CD4-positive, alpha-beta memory T cell (primary cell): ENCODE results near the gene RC3H1. TPM values are rescaled to one million over a fixed set of nuclear protein-coding genes. Genes with fewer than 3 reads are reported as not detected.
A peak's percentile ranks its signal among the peaks of the same experiment; 100 is the strongest.
"Not testable (repeated sequence)": the region's sequence is repeated elsewhere in the genome, so short reads cannot be mapped to it uniquely, and the experiment has no call there.

Experiments used
- CTCF ChIA-PET: fragments of 350-600 bp; sonication (Branson Sonifier 250); formaldehyde crosslinking; loops from one replicate; lab custom pipeline; 2021; ENCODE audit warnings: inconsistent platforms; ENCODE audit not compliant: partially characterized antibody; lab: Charles Lee
- POLR2A ChIA-PET: fragments of 350-600 bp; sonication (Branson Sonifier 250); formaldehyde crosslinking; loops from one replicate; lab custom pipeline; 2021; ENCODE audit not compliant: partially characterized antibody; lab: Charles Lee
- DNase-seq, 5 donors: peaks; one replicate each; pipeline versions ENCODE4 v3.0.0 to v3.0.0-alpha.2; 2020 to 2022; ENCODE audit warnings: mixed read lengths in 1 of 5
- H3K27ac ChIP-seq: one replicate; pipeline ENCODE4 v1.7.0; 2013; ENCODE audit warnings: low read depth, low read length
- H3K27me3 ChIP-seq: 2 replicates; pipeline ENCODE4 v1.7.0; 2013; ENCODE audit warnings: mild to moderate bottlenecking, low read length, moderate library complexity; ENCODE audit not compliant: insufficient read depth
- H3K36me3 ChIP-seq: 2 replicates; pipeline ENCODE4 v1.7.0; 2013; ENCODE audit warnings: mild to moderate bottlenecking, low read length, moderate library complexity; ENCODE audit not compliant: insufficient read depth
- H3K4me1 ChIP-seq: 2 replicates; pipeline ENCODE4 v1.7.0; 2013; ENCODE audit warnings: mild to moderate bottlenecking, low read length, moderate library complexity; ENCODE audit not compliant: insufficient read depth
- H3K4me3 ChIP-seq, 2 donors: one replicate each; pipeline ENCODE4 v1.7.0; 2013; ENCODE audit warnings: low read length in 2 of 2, mild to moderate bottlenecking in 1 of 2
- H3K9me3 ChIP-seq, 2 donors: one replicate each; pipeline ENCODE4 v1.7.0; 2013; ENCODE audit warnings: low read length in 2 of 2, control low read depth in 1 of 2; ENCODE audit not compliant: control insufficient read depth in 1 of 2
- H3K27ac Mint-ChIP-seq, 7 donors: one replicate each; pipeline ENCODE4 v1.8.0; 2020 to 2021; ENCODE audit warnings: mixed read lengths in 7 of 7, mild to moderate bottlenecking in 6 of 7, inconsistent platforms in 3 of 7, moderate library complexity in 3 of 7
- H3K27me3 Mint-ChIP-seq, 2 donors: one replicate each; pipeline ENCODE4 v1.8.0; 2020 to 2021; ENCODE audit warnings: mixed read lengths in 2 of 2
- H3K36me3 Mint-ChIP-seq, 2 donors: one replicate each; pipeline ENCODE4 v1.8.0; 2020 to 2021; ENCODE audit warnings: mixed read lengths in 2 of 2, inconsistent platforms in 1 of 2, mild to moderate bottlenecking in 1 of 2
- H3K4me1 Mint-ChIP-seq, 4 donors: one replicate each; pipeline ENCODE4 v1.8.0; 2020 to 2021; ENCODE audit warnings: mixed read lengths in 4 of 4, mild to moderate bottlenecking in 1 of 4
- H3K4me3 Mint-ChIP-seq, 8 donors: one replicate each; pipeline ENCODE4 v1.8.0; 2020 to 2021; ENCODE audit warnings: mixed read lengths in 8 of 8, mild to moderate bottlenecking in 7 of 8, moderate library complexity in 6 of 8, inconsistent platforms in 3 of 8
- H3K9me3 Mint-ChIP-seq, 8 donors: one replicate each; pipeline ENCODE4 v1.8.0; 2020 to 2021; ENCODE audit warnings: mixed read lengths in 8 of 8, mild to moderate bottlenecking in 5 of 8, inconsistent platforms in 3 of 8, moderate library complexity in 1 of 8
- intact Hi-C: fragments of 100-400 bp; cut with micrococcal nuclease; formaldehyde crosslinking; loops from one replicate; pipeline ENCODE4 v1.15.1; 2023
- polyA plus RNA-seq, 2 donors: library from polyadenylated mRNA; unstranded; fragments of 300-500 nt; fragmentation: Illumina TruSeq; gene quantifications; one replicate each; pipeline ENCODE4 v1.2.3, GENCODE V29; 2021
- total RNA-seq, 2 experiments: library from RNA; stranded (reverse); gene quantifications; one replicate each; pipeline ENCODE4 v1.2.3, GENCODE V29; 2021

Gene RC3H1
- total and polyA plus RNA-seq, 4 experiments from 2014 or later: 2.0 to 49.2 (median 27.0) TPM

- H3K27me3 Mint-ChIP-seq, H3K36me3 Mint-ChIP-seq, H3K4me1 ChIP-seq, CTCF ChIA-PET, POLR2A ChIA-PET, H3K27me3 ChIP-seq, H3K4me3 Mint-ChIP-seq, H3K9me3 Mint-ChIP-seq, H3K36me3 ChIP-seq, H3K4me3 ChIP-seq, DNase-seq, H3K27ac Mint-ChIP-seq, H3K9me3 ChIP-seq, intact Hi-C loops, H3K4me1 Mint-ChIP-seq, H3K27ac ChIP-seq: not testable (repeated sequence)
Measured at GRCh38 chr1:174055797-174056196, 33.6 kb upstream of the RC3H1 start.

DNA sequence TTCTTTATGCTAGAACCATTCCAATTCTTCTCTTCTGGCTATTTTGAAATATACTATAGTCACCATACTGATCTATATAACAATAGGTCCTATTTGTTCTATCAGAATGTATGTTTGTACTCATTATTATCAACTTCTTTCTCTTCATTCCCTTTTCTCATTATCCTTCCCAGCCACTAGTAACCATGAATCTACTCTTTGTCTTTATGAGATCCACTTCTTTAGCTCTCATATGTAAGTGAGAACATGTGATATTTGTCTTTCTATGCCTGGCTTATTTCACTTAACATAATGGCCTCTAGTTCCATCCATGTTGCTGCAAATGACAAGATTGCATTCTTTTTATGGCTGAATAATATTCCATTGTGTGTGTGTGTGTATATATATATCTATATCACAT lies 31.7 kb upstream of the RC3H1 start:
- Mint-ChIP-seq H3K9me3 (no peaks in the 10 kb centered on the region), H3K36me3 (no peaks in the 10 kb centered on the region), H3K27me3 (peaks cover 4 to 6% of the 10 kb centered on the region in 2 donors), H3K4me3 (no peak overlapping the region), H3K4me1 (no peaks in the 10 kb centered on the region), H3K27ac (no peak overlapping the region)
- Histone ChIP-seq H3K27me3 (no peaks in the 10 kb centered on the region), H3K4me3 (no peak overlapping the region), H3K27ac (no peak overlapping the region), H3K9me3 (no peaks in the 10 kb centered on the region), H3K4me1 (no peaks in the 10 kb centered on the region), H3K36me3 (no peaks in the 10 kb centered on the region)
- ChIA-PET CTCF (no interaction called here), POLR2A (no interaction called here)
- intact Hi-C loops: no loop called here
- DNase-seq: no peak

- Histone ChIP-seq H3K36me3 (no peaks in the 10 kb centered on the region), H3K9me3 (no peaks in the 10 kb centered on the region), H3K4me3 (no peak overlapping the region), H3K4me1 (no peaks in the 10 kb centered on the region), H3K27ac (no peak overlapping the region), H3K27me3 (no peaks in the 10 kb centered on the region)
- Mint-ChIP-seq H3K4me1 (no peaks in the 10 kb centered on the region), H3K27ac (no peak overlapping the region), H3K36me3 (no peaks in the 10 kb centered on the region), H3K4me3 (no peak overlapping the region), H3K27me3 (peaks cover 4 to 6% of the 10 kb centered on the region in 2 donors), H3K9me3 (no peaks in the 10 kb centered on the region)
- DNase-seq: no peak
- intact Hi-C loops: no loop called here
- POLR2A ChIA-PET: no interaction called here
- CTCF ChIA-PET: no interaction called here
Measured at GRCh38 chr1:174052621-174053020, 30.5 kb upstream of the RC3H1 start.

DNA sequence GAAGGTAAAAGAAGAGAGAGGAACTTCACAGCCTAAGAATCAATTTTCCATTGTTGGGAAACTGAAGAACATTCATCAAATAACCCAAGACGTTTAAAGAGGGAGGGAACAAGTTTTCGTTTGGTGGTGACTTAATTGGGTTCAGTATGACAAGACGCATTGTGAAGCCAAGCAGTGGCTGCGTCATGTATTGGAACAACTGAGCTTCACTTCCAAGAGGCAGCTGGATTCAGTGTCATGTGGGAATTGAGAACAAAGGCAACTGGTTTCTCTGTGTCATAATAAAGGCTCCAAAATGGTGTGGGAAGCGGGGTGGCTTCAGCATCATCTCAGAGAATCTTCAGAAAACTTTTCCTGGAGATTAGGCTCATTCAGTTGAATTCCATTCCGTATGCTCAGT lies 29.8 kb upstream of the RC3H1 start:
- ChIA-PET CTCF (no interaction called here), POLR2A (no interaction called here)
- Histone ChIP-seq H3K4me1 (no peaks in the 10 kb centered on the region), H3K27me3 (no peaks in the 10 kb centered on the region), H3K36me3 (no peaks in the 10 kb centered on the region), H3K9me3 (no peaks in the 10 kb centered on the region), H3K27ac (no peak overlapping the region), H3K4me3 (no peak overlapping the region)
- Mint-ChIP-seq H3K36me3 (no peaks in the 10 kb centered on the region), H3K9me3 (no peaks in the 10 kb centered on the region), H3K27me3 (peaks cover 4 to 6% of the 10 kb centered on the region in 2 donors), H3K4me1 (no peaks in the 10 kb centered on the region), H3K27ac (no peak overlapping the region), H3K4me3 (no peak overlapping the region)
- intact Hi-C loops: no loop called here
- no peak for DNase-seq

- peak overlapping the region in 1 of 7 donors; percentile 66 for H3K27ac Mint-ChIP-seq
Measured at GRCh38 chr1:174049514-174049913, 27.4 kb upstream of the RC3H1 start.

GRCh38 chr1:174044418-174045222 lies 22.5 kb upstream of the RC3H1 start:
- Histone ChIP-seq H3K4me3 (no peak overlapping the region), H3K27ac (no peak overlapping the region), H3K27me3 (no peaks in the 10 kb centered on the region), H3K4me1 (no peaks in the 10 kb centered on the region), H3K9me3 (no peaks in the 10 kb centered on the region), H3K36me3 (no peaks in the 10 kb centered on the region)
- Mint-ChIP-seq H3K27ac (peak overlapping the region in 2 of 7 donors; percentile 24 to 68), H3K4me3 (no peak overlapping the region), H3K36me3 (no peaks in the 10 kb centered on the region), H3K4me1 (no peaks in the 10 kb centered on the region), H3K9me3 (no peaks in the 10 kb centered on the region), H3K27me3 (no peaks in the 10 kb centered on the region)
- CTCF ChIA-PET: interaction anchor here (1.2 kb wide), 1 partner anchor 173 kb away, joined by 4 read pairs; no protein-coding TSS in a partner anchor
- intact Hi-C loops: no loop called here
- no peak for DNase-seq
- POLR2A ChIA-PET: interaction anchor here (0.8 kb wide), 1 partner anchor 22 kb away, joined by 3 read pairs; the partner anchor contains the start of gene RC3H1

More at GRCh38 chr1:174049514-174049913, 27.4 kb upstream of the RC3H1 start:
- no peaks in the 10 kb centered on the region for H3K4me1 Mint-ChIP-seq
- no peak overlapping the region for H3K4me3 Mint-ChIP-seq
- Histone ChIP-seq H3K9me3 (no peaks in the 10 kb centered on the region), H3K27ac (no peak overlapping the region), H3K27me3 (no peaks in the 10 kb centered on the region), H3K4me3 (no peak overlapping the region), H3K4me1 (no peaks in the 10 kb centered on the region), H3K36me3 (no peaks in the 10 kb centered on the region)
- no peak for DNase-seq
- POLR2A ChIA-PET: no interaction called here
- CTCF ChIA-PET: interaction anchor here (0.9 kb wide), 1 partner anchor 24 kb away, joined by 4 read pairs; no protein-coding TSS in a partner anchor
- no peaks in the 10 kb centered on the region for H3K9me3 Mint-ChIP-seq
- peaks cover 3 to 4% of the 10 kb centered on the region in 2 donors for H3K27me3 Mint-ChIP-seq
- intact Hi-C loops: no loop called here
- no peaks in the 10 kb centered on the region for H3K36me3 Mint-ChIP-seq

- H3K4me1 Mint-ChIP-seq, POLR2A ChIA-PET, H3K9me3 ChIP-seq, H3K4me3 Mint-ChIP-seq, DNase-seq, H3K27me3 ChIP-seq, H3K36me3 ChIP-seq, intact Hi-C loops, H3K27me3 Mint-ChIP-seq, CTCF ChIA-PET, H3K36me3 Mint-ChIP-seq, H3K9me3 Mint-ChIP-seq, H3K4me3 ChIP-seq, H3K27ac ChIP-seq, H3K4me1 ChIP-seq: not testable (repeated sequence)
- peak overlapping the region in 1 of 7 donors; percentile 30 for H3K27ac Mint-ChIP-seq
Measured at GRCh38 chr1:174042509-174042908, 20.4 kb upstream of the RC3H1 start.
